ENCODE data around the gene TRIM3.
"Not testable (repeated sequence)": the region's sequence is repeated elsewhere in the genome, so short reads cannot be mapped to it uniquely, and the experiment has no call there.

The TRIM3 gene
- total RNA-seq = 3.6 to 20.7 reads per million in 2 experiments

DNA sequence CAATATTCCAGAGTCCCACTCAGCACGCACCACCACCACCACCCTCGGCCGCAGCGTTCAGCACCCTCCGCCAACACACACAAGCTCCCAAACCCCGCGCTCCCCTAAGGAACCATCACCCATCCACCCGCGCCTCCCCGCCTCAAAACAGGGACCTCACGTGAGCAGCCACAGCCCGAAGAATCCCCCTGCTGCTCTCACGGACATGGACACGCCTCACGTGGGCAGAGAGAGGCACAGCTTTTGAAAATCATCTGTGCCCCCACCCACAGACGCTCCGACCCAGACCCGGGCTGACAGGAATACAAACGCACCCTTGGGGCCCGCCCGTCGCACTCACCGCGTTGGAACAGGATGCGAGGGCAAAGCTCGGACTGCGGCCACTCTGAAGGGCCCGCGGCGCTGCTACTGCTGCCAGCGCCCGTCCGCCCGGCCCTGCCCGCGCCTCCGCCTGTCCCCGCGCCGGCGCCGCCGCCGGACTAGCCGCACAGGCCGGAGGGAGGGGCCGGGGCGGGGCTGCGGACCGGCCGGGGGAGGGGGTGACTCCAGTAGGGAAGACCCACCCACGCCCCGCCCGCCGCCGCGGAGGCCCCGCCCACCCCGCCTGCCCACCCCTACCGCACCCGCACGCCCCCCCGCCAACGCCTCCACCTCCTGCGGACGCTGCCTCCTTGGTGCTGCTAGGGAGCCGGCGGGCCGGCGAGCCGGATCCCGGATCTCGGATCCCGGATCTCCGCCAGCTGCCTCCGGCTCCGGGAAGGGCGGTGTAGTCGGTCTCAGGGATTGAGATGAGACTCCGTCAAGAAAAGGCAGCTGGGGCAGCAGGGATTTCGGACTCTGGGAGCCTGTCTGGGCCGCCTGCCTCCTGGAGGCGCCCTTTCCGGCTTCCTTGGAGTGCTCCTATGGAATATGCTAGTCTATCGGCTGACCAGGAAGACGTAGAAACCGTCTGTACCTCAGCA lies at the start of gene TRIM3:
Gene TRIM3 (minus strand): TSS at position 491 of the 962 bp plus-strand sequence. CDS start 8,246 bp downstream, outside the sequence.
- peak; percentile 63 for DNase-seq (ENCODE audit: low read depth)

DNA sequence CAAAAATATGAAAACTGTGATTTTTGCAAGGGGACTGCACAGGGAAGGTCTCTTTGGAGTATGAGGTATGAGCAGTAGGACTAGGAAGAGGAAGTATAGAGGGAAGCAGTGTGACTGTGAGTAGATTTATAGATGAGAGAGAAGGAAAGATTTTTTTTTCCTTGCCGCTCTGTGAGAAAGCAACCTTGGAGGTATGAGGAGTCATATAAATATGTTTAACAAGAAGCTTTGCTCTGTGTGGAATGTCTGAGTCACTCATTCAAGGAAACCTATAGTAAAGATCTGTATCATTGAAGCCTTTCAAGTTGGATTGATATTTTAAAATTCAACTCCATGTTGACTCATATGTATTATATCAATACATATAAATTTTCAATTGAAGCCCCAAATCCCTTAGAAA lies 49.5 kb upstream of the TRIM3 start:
- DNase-seq (ENCODE audit: low read depth) = no peak

DNA sequence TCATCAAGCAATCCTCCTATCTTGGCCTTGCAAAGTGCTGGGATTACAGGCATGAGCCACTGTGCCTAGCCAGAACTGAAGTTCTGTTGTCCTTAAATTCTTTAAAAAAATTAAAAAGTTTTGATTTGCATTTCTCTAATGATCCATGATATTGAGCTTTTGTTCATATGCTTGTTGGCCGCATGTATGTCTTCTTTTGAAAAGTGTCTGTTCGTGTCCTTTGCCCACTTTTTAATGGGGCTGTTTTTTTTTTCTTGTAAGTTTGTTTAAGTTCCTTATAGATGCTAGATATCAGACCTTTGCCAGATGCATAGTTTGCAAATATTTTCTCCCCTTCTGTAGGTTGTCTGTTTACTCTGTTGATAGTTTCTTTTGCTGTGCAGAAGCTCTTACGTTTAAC lies 48.2 kb upstream of the TRIM3 start:
- DNase-seq (ENCODE audit: low read depth) = not testable (repeated sequence)

GRCh38 chr11:6520265-6520664 lies 46.5 kb upstream of the TRIM3 start:
- no peak for DNase-seq (ENCODE audit: low read depth)

DNA sequence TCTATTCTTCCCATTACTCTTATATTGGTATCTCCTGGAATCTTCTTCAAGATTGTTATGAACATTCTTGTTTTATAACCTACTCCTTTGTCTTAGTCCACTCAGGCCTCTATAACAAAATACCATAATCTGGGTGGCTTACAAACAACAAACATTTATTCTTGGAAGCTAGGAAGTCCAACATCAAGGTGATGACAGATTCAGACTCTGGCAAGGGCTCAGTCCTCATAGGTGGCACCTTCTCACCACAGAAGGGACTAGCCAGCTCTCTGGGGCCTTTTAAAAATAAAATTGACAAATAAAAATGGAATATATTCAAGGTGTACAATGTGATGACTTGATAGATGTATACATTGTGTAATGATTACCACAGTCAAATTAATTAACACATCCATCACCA lies 43.1 kb upstream of the TRIM3 start:
- no peak for DNase-seq (ENCODE audit: low read depth)

DNA sequence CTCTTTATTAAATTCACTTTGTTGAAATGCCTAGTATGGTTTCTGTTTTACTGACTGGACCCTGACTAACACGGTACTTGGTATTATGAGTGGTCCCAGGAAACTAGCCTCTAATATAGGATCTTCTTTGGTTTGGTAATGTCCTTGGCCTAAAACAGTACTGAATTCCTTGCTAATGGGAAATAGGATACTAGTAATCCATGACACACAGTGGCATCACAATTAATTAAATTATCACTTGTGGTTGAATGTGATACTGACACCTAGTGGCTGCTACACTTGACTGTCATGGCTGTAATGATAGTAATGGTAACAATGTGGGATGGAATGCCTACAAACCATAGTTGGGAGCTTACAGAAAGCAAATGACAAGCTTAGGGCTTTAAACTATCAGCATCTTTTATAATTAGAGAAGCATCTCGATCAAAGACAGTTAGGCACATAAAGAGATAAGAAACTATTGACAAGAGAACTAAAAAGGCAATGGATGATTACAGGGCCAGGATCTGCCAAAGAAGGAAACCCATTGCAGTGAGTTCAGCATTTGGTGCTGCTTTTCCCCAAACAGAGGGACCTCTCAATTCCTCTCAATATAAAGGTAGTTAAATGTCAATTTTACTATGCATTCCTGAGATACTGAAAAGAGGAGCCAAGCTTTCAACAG lies 32.0 kb upstream of the TRIM3 start:
- DNase-seq (ENCODE audit: low read depth) = no peak

DNA sequence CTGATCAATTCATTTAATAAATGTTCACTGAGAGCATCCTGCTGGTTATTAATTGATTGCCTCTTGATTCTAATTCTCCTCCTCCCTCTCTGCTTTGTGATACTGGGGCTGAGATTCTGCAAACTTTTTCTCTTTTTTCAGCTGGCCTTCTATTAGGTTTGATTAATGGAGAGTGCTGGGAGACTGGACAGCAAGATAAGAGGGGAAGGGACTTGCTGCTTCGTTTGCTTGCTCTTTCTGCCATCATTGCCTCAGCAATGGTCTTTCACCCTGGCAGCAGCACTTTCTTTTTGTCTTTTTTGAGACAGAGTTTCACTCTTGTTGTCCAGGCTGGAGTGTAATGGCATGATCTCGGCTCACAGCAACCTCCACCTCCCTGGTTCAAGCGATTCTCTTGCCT lies 30.4 kb upstream of the TRIM3 start:
- DNase-seq (ENCODE audit: low read depth) = no peak

- no peak for DNase-seq (ENCODE audit: low read depth)
Observed at GRCh38 chr11:6502382-6502781, 28.6 kb upstream of the TRIM3 start.

- no peak for DNase-seq (ENCODE audit: low read depth)
Observed at GRCh38 chr11:6498544-6498943, 24.8 kb upstream of the TRIM3 start.

GRCh38 chr11:6498121-6498520 lies 24.4 kb upstream of the TRIM3 start:
- DNase-seq (ENCODE audit: low read depth) = no peak

GRCh38 chr11:6497069-6497839 lies 23.5 kb upstream of the TRIM3 start, which contains the start of gene DNHD1:
Gene DNHD1, plus strand, starts transcription at chr11:6497280. Its CDS starts 936 bp downstream, at chr11:6498216.
- no peak for DNase-seq (ENCODE audit: low read depth)

GRCh38 chr11:6489306-6489705 lies 15.6 kb upstream of the TRIM3 start:
- no peak for DNase-seq (ENCODE audit: low read depth)

DNA sequence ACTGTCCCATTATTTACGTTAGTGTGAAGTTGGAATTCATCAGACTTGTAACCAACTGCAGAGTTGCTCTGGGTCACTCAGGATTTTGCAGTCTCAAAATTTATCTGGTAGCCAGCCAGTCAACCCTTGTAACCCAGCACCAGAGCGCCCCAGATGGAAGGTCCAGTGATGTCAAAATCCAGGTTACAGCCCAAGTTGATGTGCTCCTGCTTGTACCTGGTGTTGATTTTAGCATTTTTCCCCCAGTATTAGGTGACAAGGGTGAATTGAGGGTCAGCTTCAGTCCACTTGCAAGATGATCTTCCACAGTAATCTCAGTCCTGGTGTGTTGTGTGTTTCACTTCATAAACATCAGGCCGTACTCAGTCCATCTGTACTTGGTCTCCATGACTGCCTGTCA lies 15.1 kb upstream of the TRIM3 start:
- no peak for DNase-seq (ENCODE audit: low read depth)

- DNase-seq (ENCODE audit: low read depth) = no peak
Observed at GRCh38 chr11:6488342-6488741, 14.6 kb upstream of the TRIM3 start.

- no peak for DNase-seq (ENCODE audit: low read depth)
Observed at GRCh38 chr11:6486938-6487337, 13.2 kb upstream of the TRIM3 start.

GRCh38 chr11:6486256-6486655 lies 12.5 kb upstream of the TRIM3 start:
- no peak for DNase-seq (ENCODE audit: low read depth)

DNA sequence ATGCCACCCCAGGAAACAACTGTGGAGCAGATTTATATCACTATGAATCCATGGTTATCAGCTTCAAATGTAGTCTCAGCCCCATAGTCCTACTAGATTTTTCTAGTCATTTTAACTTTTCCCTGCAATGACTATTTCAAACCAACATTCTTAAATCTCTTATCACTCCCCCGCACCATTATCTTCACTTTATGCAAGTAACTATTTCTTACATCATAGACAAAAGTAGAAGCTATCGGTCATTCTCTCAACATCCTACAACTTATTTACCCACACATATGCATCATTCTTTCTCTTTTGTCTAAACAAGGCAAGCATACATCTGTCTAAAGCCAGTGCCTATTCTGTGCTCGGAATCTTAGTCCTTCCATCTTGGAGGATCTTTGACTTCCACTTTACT lies 11.9 kb upstream of the TRIM3 start:
- DNase-seq (ENCODE audit: low read depth) = no peak

DNA sequence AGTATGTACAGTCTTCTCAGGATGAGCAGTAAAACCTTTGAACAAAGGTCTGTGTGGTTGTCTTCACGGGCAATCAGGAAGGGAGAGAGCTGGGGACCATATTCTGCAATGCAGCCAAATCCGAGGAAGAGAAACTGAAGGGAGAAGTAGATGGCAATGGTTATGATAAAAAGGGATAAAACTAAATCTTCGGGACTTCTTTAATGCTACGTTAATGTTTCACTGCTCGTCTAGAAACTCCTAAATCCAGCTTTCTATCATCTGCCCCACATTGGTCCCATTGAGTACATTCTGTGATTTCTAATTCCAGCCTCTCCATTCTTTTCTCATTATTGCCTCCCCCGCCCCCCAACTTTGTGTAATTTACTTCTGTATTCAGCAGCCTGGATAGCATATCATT lies 9.3 kb upstream of the TRIM3 start:
- DNase-seq (ENCODE audit: low read depth) = no peak

DNA sequence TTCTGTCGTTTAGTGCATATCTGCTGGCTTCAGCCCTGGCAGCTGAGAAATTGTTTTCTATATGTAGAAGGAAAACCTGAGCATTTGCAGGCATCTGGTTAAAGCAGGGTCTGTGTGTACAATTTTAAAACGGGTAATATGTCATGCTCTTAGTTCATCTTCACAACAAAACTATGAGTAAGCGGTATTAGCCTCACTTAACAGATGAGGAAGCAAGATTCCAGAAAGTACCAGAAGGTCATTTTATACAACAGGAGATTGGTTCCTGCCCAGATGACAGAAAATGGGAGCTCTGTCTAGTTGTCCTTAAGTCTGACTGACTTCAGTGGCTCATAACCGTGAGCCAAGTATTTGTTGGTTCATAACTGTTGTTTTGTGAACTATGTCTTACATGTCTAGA lies 8.7 kb upstream of the TRIM3 start:
- no peak for DNase-seq (ENCODE audit: low read depth)

- DNase-seq (ENCODE audit: low read depth) = no peak
Observed at GRCh38 chr11:6481924-6482275, 8.2 kb upstream of the TRIM3 start.

- DNase-seq (ENCODE audit: low read depth) = peak; percentile 95
Observed at GRCh38 chr11:6481012-6481923, 7.5 kb upstream of the TRIM3 start, which contains the start of the genes ARFIP2 and TIMM10B. Gene ARFIP2, minus strand, starts transcription at chr11:6481331. Its CDS starts 910 bp downstream, at chr11:6480421. Gene TIMM10B, plus strand, starts transcription at chr11:6481501. Its CDS starts 16 bp downstream, at chr11:6481517.

Data from T follicular helper cell (primary cell).